HG03060 (cell line): ENCODE measurements around the gene HES2.
"Not testable (repeated sequence)": the region's sequence is repeated elsewhere in the genome, so short reads cannot be mapped to it uniquely, and the experiment has no call there.

Experiments used
- ATAC-seq: cut with Tn5 transposase; IDR thresholded peaks from one replicate; pipeline ENCODE4 v1.9.1; 2021; ENCODE audit warnings: low read depth, moderate number of reproducible peaks; ENCODE audit not compliant: unreplicated experiment

HES2 gene

GRCh38 chr1:6437012-6437700, 17.4 kb upstream of the HES2 start:
- ATAC-seq: not testable (repeated sequence)

GRCh38 chr1:6436277-6436676, 16.6 kb upstream of the HES2 start:
- ATAC-seq: not testable (repeated sequence)

GRCh38 chr1:6435547-6435946, 15.8 kb upstream of the HES2 start:
- ATAC-seq: no peak

- ATAC-seq: no peak
Observed at GRCh38 chr1:6435129-6435528, 15.4 kb upstream of the HES2 start.

GRCh38 chr1:6434186-6434585, 14.5 kb upstream of the HES2 start:
- no peak for ATAC-seq

GRCh38 chr1:6431645-6432579, 12.2 kb upstream of the HES2 start:
- not testable (repeated sequence) for ATAC-seq

- not testable (repeated sequence) for ATAC-seq
Observed at GRCh38 chr1:6429660-6430411, 10.1 kb upstream of the HES2 start.

GRCh38 chr1:6428453-6428852, 8.7 kb upstream of the HES2 start:
- not testable (repeated sequence) for ATAC-seq

GRCh38 chr1:6427441-6428390, 8.0 kb upstream of the HES2 start:
- no peak for ATAC-seq

GRCh38 chr1:6426972-6427350, 7.2 kb upstream of the HES2 start:
- no peak for ATAC-seq

GRCh38 chr1:6426277-6426971, 6.7 kb upstream of the HES2 start:
- no peak for ATAC-seq

- ATAC-seq: no peak
Observed at GRCh38 chr1:6425658-6426057, 5.9 kb upstream of the HES2 start.

- no peak for ATAC-seq
Observed at GRCh38 chr1:6424619-6425593, 5.2 kb upstream of the HES2 start, which contains the start of gene ESPN. ESPN (plus strand) TSS chr1:6424776; CDS start chr1:6424956, 180 bp downstream.

- ATAC-seq: no peak
Observed at GRCh38 chr1:6424000-6424565, 4.4 kb upstream of the HES2 start.

GRCh38 chr1:6423321-6423999, 3.7 kb upstream of the HES2 start:
- no peak for ATAC-seq

GRCh38 chr1:6421266-6421665, 1.5 kb upstream of the HES2 start:
- no peak for ATAC-seq

GRCh38 chr1:6420454-6421042, 829 bp upstream of the HES2 start:
- ATAC-seq: no peak
